ENCODE measurements around the gene TTC7B.

- TF ChIP-seq, protein P1, sequence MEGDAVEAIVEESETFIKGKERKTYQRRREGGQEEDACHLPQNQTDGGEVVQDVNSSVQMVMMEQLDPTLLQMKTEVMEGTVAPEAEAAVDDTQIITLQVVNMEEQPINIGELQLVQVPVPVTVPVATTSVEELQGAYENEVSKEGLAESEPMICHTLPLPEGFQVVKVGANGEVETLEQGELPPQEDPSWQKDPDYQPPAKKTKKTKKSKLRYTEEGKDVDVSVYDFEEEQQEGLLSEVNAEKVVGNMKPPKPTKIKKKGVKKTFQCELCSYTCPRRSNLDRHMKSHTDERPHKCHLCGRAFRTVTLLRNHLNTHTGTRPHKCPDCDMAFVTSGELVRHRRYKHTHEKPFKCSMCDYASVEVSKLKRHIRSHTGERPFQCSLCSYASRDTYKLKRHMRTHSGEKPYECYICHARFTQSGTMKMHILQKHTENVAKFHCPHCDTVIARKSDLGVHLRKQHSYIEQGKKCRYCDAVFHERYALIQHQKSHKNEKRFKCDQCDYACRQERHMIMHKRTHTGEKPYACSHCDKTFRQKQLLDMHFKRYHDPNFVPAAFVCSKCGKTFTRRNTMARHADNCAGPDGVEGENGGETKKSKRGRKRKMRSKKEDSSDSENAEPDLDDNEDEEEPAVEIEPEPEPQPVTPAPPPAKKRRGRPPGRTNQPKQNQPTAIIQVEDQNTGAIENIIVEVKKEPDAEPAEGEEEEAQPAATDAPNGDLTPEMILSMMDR (IDR thresholded peaks at IDR 0.05), result no peak
- no peak for TF ChIP-seq POLR2A (IDR thresholded peaks at IDR 0.05)
These were observed 216.9 kb downstream of the TTC7B start for GRCh38 chr14:90599339-90599738.
